Esophagus muscularis mucosa (tissue), 3 donors: ENCODE results near the gene WDR59.

Experiments
- POLR2A ChIP-seq: fragments of 450-650 bp; IDR thresholded peaks from one replicate; pipeline ENCODE4 v1.6.1; 2017; ENCODE audit warnings: antibody characterized with exemption, moderate library complexity, mild to moderate bottlenecking, low read depth
- TF ChIP-seq, protein P1 (sequence below), 3 experiments: fragments of 200-600 bp in 2 of 3; fragments of 450-650 bp in 1 of 3; sonication (generic) in 2 of 3; IDR thresholded peaks; one replicate each; pipeline ENCODE4 v1.5.1; 2017 to 2019; ENCODE audit warnings: antibody characterized with exemption in 3 of 3, mild to moderate bottlenecking in 2 of 3, moderate library complexity in 1 of 3

DNA sequence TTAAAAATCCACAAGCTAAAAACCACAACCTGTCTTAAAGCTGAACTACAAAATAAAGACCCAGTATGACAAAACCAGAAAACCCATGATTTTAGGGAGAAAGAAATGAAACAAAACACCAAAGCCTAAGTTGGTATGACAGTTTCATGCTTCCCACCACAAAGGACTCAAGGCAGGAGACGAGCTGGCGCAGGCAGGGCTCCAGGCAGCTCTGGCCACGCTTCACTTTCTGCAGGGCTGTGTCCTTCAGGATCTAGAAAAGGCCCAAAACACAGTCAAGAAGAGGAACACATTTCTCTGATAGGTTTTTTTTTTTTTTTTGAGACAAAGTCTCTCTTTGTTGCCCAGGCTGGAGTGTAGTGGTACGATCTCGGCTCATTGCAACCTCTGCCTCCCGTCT is 75.3 kb downstream of the WDR59 start:
- no peak for TF ChIP-seq POLR2A
- TF ChIP-seq, protein P1, sequence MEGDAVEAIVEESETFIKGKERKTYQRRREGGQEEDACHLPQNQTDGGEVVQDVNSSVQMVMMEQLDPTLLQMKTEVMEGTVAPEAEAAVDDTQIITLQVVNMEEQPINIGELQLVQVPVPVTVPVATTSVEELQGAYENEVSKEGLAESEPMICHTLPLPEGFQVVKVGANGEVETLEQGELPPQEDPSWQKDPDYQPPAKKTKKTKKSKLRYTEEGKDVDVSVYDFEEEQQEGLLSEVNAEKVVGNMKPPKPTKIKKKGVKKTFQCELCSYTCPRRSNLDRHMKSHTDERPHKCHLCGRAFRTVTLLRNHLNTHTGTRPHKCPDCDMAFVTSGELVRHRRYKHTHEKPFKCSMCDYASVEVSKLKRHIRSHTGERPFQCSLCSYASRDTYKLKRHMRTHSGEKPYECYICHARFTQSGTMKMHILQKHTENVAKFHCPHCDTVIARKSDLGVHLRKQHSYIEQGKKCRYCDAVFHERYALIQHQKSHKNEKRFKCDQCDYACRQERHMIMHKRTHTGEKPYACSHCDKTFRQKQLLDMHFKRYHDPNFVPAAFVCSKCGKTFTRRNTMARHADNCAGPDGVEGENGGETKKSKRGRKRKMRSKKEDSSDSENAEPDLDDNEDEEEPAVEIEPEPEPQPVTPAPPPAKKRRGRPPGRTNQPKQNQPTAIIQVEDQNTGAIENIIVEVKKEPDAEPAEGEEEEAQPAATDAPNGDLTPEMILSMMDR (IDR thresholded peaks at IDR 0.05): no peak
